ENCODE data around the gene OR7C1. TPM values are rescaled to one million over a fixed set of nuclear protein-coding genes. Genes with fewer than 3 reads are reported as not detected.

OR7C1 gene
- total and polyA plus RNA-seq, 10 of the 15 experiments (the other 5 are each of a cell fraction or from before 2014, with no cell fraction given): 0.04 to 0.06 TPM; not detected in 8

- ChIA-PET CTCF (no interaction called here), POLR2A (no interaction called here), SMC1A (ENCODE audit: uncharacterized antibody, unreplicated experiment) (no interaction called here), RAD21 (ENCODE audit: unreplicated experiment) (no interaction called here)
- Histone ChIP-seq H3K9ac (ENCODE audit: control insufficient read depth, insufficient read depth, low read length) (no peak overlapping the region), H3K27me3 (replicated peaks in 1 of 2; ENCODE audit: control insufficient read depth in 2 of 2, insufficient read depth in 2 of 2, low read length in 1 of 2) (no peaks in the 10 kb centered on the region), H3K36me3 (ENCODE audit: control insufficient read depth in 2 of 2, insufficient read depth in 2 of 2, low read length in 1 of 2) (no peaks in the 10 kb centered on the region), H2AFZ (ENCODE audit: control insufficient read depth, low read depth, low read length) (no peak overlapping the region), H4K20me1 (ENCODE audit: control insufficient read depth, insufficient read depth) (no peaks in the 10 kb centered on the region), H3K4me2 (ENCODE audit: control insufficient read depth, insufficient read depth) (no peak overlapping the region), H3K9me3 (replicated peaks; ENCODE audit: control insufficient read depth, insufficient read depth, low read length) (no peaks in the 10 kb centered on the region), H3K79me2 (ENCODE audit: control insufficient read depth, insufficient read depth, low read length) (no peaks in the 10 kb centered on the region), H3K27ac (ENCODE audit: control insufficient read depth, insufficient read depth) (no peak overlapping the region), H3K4me1 (ENCODE audit: control insufficient read depth, insufficient read depth, low read length) (no peaks in the 10 kb centered on the region), H3K4me3 (no peak overlapping the region)
- WGBS (ENCODE audit: insufficient coverage, insufficient replicate concordance, low lambda C conversion rate, missing lambda C conversion rate): 22% methylated on average over 2 of the region's 2 CpGs
- DNase-seq (ENCODE audit: low read depth, low spot score): no peak
- intact Hi-C loops (cut with micrococcal nuclease; ENCODE audit: unreplicated experiment) (no loop called here), in situ Hi-C loops (cut with MboI) (no loop called here)
- BruUV-seq (replicated peaks): no TSS peak
- TF ChIP-seq PKNOX1 (IDR thresholded peaks at IDR 0.05) (no peak), NR2C1 (IDR thresholded peaks at IDR 0.05) (no peak), TCF3 (IDR thresholded peaks at IDR 0.05; ENCODE audit: borderline replicate concordance, insufficient read depth, low read depth, low read length) (no peak), SMC3 (IDR thresholded peaks at IDR 0.05; ENCODE audit: borderline replicate concordance, low read length) (no peak), NFYB (IDR thresholded peaks at IDR 0.05; ENCODE audit: insufficient read depth, low read depth, low read length) (no peak)
- TF ChIP-seq, protein P1, sequence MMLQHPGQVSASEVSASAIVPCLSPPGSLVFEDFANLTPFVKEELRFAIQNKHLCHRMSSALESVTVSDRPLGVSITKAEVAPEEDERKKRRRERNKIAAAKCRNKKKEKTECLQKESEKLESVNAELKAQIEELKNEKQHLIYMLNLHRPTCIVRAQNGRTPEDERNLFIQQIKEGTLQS (IDR thresholded peaks at IDR 0.05; ENCODE audit: borderline replicate concordance, extremely low read depth, low read depth, low read length): no peak
- ATAC-seq: no peak
- no peak for FAIRE-seq
These were observed 19.9 kb downstream of the OR7C1 start for GRCh38 chr19:14814982-14815652.

Measured in GM12878 (cell line).